K562 (cell line): ENCODE results near the gene ACAD10. TPM values are rescaled to one million over a fixed set of nuclear protein-coding genes. Genes with fewer than 3 reads are reported as not detected.
A peak's percentile ranks its signal among the peaks of the same experiment; 100 is the strongest.

Experiments used
- CBX3 ChIP-seq, 2 experiments: IDR thresholded peaks; 1 replicate in 1 of 2; 2 replicates in 1 of 2; pipeline ENCODE4 v1.6.1; 2012; ENCODE audit warnings: inconsistent platforms in 2 of 2, low read length in 2 of 2, borderline replicate concordance in 1 of 2, control low read depth in 1 of 2
- ESRRB ChIP-seq: fragments of 250-450 bp; sonication (Bioruptor Pico); IDR thresholded peaks from 2 replicates; pipeline ENCODE4 v1.5.0; 2020; ENCODE audit warnings: mild to moderate bottlenecking, moderate library complexity, borderline replicate concordance
- EWSR1 ChIP-seq: fragments of 450-650 bp; IDR thresholded peaks from 2 replicates; pipeline ENCODE4 v1.6.1; 2018; ENCODE audit warnings: borderline replicate concordance, mild to moderate bottlenecking, low read depth, moderate library complexity; ENCODE audit not compliant: partially characterized antibody
- HDAC2 ChIP-seq: fragments of 450-650 bp; IDR thresholded peaks from 2 replicates; pipeline ENCODE4 v1.6.1; 2016; ENCODE audit warnings: mild to moderate bottlenecking
- MEIS2 ChIP-seq: fragments of 450-650 bp; IDR thresholded peaks from 2 replicates; pipeline ENCODE4 v1.6.1; 2014; ENCODE audit warnings: mild to moderate bottlenecking; ENCODE audit not compliant: partially characterized antibody
- MXI1 ChIP-seq: IDR thresholded peaks from 2 replicates; pipeline ENCODE4 v1.6.1; 2011; ENCODE audit warnings: low read depth, mild to moderate bottlenecking, improper control_type of control experiment, low read length
- NBN ChIP-seq: fragments of 450-650 bp; IDR thresholded peaks from 2 replicates; pipeline ENCODE4 v1.6.1; 2016; ENCODE audit warnings: low read depth, mild to moderate bottlenecking
- NONO ChIP-seq, 2 experiments: fragments of 200-400 bp in 1 of 2; fragments of 450-650 bp in 1 of 2; formaldehyde crosslinking in 1 of 2; IDR thresholded peaks; 2 replicates each; pipeline ENCODE4 v1.6.1; 2017; ENCODE audit warnings: low read depth in 2 of 2, mild to moderate bottlenecking in 2 of 2, moderate library complexity in 2 of 2, low read length in 1 of 2
- POLR3A ChIP-seq: IDR thresholded peaks from 2 replicates; pipeline ENCODE4 v1.6.1; 2011; ENCODE audit warnings: borderline replicate concordance, mild to moderate bottlenecking, moderate library complexity; ENCODE audit not compliant: insufficient read length, insufficient read depth; ENCODE audit errors: extremely low read depth
- RBM15 ChIP-seq: fragments of 200-400 bp; formaldehyde crosslinking; IDR thresholded peaks from 2 replicates; pipeline ENCODE4 v1.6.1; 2018; ENCODE audit warnings: mild to moderate bottlenecking, low read length, moderate library complexity; ENCODE audit not compliant: insufficient read depth
- RBM25 ChIP-seq: fragments of 200-400 bp; formaldehyde crosslinking; IDR thresholded peaks from 2 replicates; pipeline ENCODE4 v1.6.1; 2018; ENCODE audit warnings: low read length, low read depth, moderate library complexity; ENCODE audit not compliant: severe bottlenecking
- SMARCE1 ChIP-seq: fragments of 450-650 bp; IDR thresholded peaks from 2 replicates; pipeline ENCODE4 v1.7.1; 2016; ENCODE audit warnings: mild to moderate bottlenecking
- ZNF436 ChIP-seq: fragments of 250-450, 450-650 bp; sonication (Bioruptor Pico); formaldehyde crosslinking; IDR thresholded peaks from 2 replicates; pipeline ENCODE4 v1.7.0; 2020; ENCODE audit warnings: mild to moderate bottlenecking
- ZNF77 ChIP-seq: fragments of 250-450 bp; sonication (Bioruptor Pico); IDR thresholded peaks from 2 replicates; pipeline ENCODE4 v1.5.0; 2020
- polyA plus RNA-seq, 8 experiments: library from polyadenylated mRNA; depleted of rRNA in 4 of 8; stranded (reverse) in 5 of 8; unstranded in 3 of 8; fragments of >200 nt; fragmentation: Nextera tagmentation in 2 of 8; fragmentation: Illumina TruSeq in 1 of 8; extraction: Ambion mirVana in 2 of 8; extraction: Trizol in 1 of 8; gene quantifications; 2 replicates each; pipeline versions ENCODE4 v1.2.1 to v1.2.3, GENCODE V29; 2011 to 2014; ENCODE audit warnings: inconsistent platforms in 1 of 8, missing spikeins in 1 of 8
- total RNA-seq, 7 experiments: library from RNA; depleted of rRNA in 6 of 7; stranded (reverse); fragments of >200 nt in 6 of 7; fragmentation: Illumina TruSeq in 2 of 7; extraction: Trizol in 2 of 7; gene quantifications; 2 replicates each; pipeline versions ENCODE4 v1.2.1 to v1.2.3, GENCODE V29; 2011 to 2021; ENCODE audit warnings: low replicate concordance in 1 of 7
- TF ChIP-seq, protein P1 (sequence below), 3 experiments: fragments of 200-800 bp in 1 of 3; sonication (Bioruptor generic) in 1 of 3; sonication (generic) in 1 of 3; formaldehyde crosslinking in 1 of 3; IDR thresholded peaks; 2 replicates each; pipeline versions ENCODE4 v1.6.1 to v1.8.0; 2016 to 2022; ENCODE audit warnings: mild to moderate bottlenecking in 2 of 3, missing compliant biosample characterization in 2 of 3, missing genetic modification characterization in 2 of 3, missing genetic modification reagents in 1 of 3
- TF ChIP-seq, protein P2 (sequence below): fragments of 450-650 bp; IDR thresholded peaks from 2 replicates; pipeline ENCODE4 v1.6.1; 2016; ENCODE audit warnings: borderline replicate concordance
- TF ChIP-seq, protein P3 (sequence below): fragments of 250-450 bp; sonication (Bioruptor Pico); IDR thresholded peaks from 2 replicates; pipeline ENCODE4 v1.9.0; 2021; ENCODE audit warnings: mild to moderate bottlenecking, inconsistent platforms
- TF ChIP-seq, protein P4 (sequence below): fragments of 450-650 bp; IDR thresholded peaks from 2 replicates; pipeline ENCODE4 v1.6.1; 2018; ENCODE audit not compliant: partially characterized antibody

Gene ACAD10
- total and polyA plus RNA-seq, 9 of the 15 experiments (the other 6 are each of a cell fraction or from before 2014, with no cell fraction given): 2.3 to 19.2 (median 12.0) TPM

DNA sequence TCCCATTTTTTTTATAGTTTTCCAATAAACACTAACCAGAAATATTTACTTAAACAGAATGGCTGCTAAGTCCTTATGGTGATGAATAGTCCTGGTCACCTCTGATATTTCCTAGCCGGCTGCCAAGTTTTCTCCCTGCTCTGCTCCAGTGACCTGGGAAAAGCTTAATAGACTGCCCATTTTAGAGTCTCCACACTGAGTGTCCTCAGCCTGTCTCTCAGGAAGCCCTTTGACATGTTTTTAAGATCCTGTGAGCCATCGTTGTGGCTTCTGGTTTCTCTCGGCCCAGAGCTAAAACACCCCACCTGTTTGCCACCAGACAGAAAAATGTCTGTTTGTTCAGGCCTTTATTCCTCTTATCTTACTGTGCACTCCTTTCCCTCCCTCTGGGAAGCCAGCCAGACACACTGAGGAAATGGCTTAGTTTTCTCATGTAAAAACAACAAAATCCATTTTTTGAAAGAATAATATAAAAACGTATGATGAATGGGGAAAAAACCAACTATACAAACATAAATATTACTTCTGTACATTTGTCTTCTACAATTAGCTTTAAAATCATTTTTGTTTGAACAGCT, 55.5 kb downstream of the ACAD10 start (continued):
- TF ChIP-seq RBM15: no peak
- no peak for TF ChIP-seq ZNF436 (CRISPR knock-in tag)
- TF ChIP-seq ESRRB: no peak
- TF ChIP-seq HDAC2: peak; percentile 61; the same call in 1 of the 2 replicates
- TF ChIP-seq, protein P1, sequence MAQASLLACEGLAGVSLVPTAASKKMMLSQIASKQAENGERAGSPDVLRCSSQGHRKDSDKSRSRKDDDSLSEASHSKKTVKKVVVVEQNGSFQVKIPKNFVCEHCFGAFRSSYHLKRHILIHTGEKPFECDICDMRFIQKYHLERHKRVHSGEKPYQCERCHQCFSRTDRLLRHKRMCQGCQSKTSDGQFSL (CRISPR knock-in tag; IDR thresholded peaks at IDR 0.05): no peak
- TF ChIP-seq, protein P1 (tag; IDR thresholded peaks at IDR 0.05): no peak
- TF ChIP-seq RBM25: no peak
- TF ChIP-seq, protein P2, sequence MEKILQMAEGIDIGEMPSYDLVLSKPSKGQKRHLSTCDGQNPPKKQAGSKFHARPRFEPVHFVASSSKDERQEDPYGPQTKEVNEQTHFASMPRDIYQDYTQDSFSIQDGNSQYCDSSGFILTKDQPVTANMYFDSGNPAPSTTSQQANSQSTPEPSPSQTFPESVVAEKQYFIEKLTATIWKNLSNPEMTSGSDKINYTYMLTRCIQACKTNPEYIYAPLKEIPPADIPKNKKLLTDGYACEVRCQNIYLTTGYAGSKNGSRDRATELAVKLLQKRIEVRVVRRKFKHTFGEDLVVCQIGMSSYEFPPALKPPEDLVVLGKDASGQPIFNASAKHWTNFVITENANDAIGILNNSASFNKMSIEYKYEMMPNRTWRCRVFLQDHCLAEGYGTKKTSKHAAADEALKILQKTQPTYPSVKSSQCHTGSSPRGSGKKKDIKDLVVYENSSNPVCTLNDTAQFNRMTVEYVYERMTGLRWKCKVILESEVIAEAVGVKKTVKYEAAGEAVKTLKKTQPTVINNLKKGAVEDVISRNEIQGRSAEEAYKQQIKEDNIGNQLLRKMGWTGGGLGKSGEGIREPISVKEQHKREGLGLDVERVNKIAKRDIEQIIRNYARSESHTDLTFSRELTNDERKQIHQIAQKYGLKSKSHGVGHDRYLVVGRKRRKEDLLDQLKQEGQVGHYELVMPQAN: no peak
- TF ChIP-seq POLR3A: no peak
- peak; percentile 64; the same call in 1 of the 2 replicates for TF ChIP-seq NBN
- TF ChIP-seq SMARCE1: peak; percentile 95
- TF ChIP-seq NONO (IDR thresholded peaks at IDR 0.05; ENCODE audit: low read depth in 2 of 2, low read length in 1 of 2): no peak
- peak; percentile 58 for TF ChIP-seq MEIS2
- TF ChIP-seq, protein P3, sequence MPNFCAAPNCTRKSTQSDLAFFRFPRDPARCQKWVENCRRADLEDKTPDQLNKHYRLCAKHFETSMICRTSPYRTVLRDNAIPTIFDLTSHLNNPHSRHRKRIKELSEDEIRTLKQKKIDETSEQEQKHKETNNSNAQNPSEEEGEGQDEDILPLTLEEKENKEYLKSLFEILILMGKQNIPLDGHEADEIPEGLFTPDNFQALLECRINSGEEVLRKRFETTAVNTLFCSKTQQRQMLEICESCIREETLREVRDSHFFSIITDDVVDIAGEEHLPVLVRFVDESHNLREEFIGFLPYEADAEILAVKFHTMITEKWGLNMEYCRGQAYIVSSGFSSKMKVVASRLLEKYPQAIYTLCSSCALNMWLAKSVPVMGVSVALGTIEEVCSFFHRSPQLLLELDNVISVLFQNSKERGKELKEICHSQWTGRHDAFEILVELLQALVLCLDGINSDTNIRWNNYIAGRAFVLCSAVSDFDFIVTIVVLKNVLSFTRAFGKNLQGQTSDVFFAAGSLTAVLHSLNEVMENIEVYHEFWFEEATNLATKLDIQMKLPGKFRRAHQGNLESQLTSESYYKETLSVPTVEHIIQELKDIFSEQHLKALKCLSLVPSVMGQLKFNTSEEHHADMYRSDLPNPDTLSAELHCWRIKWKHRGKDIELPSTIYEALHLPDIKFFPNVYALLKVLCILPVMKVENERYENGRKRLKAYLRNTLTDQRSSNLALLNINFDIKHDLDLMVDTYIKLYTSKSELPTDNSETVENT (CRISPR knock-in tag): no peak
- no peak for TF ChIP-seq MXI1
- no peak for TF ChIP-seq ZNF77 (CRISPR knock-in tag)
- TF ChIP-seq, protein P4, sequence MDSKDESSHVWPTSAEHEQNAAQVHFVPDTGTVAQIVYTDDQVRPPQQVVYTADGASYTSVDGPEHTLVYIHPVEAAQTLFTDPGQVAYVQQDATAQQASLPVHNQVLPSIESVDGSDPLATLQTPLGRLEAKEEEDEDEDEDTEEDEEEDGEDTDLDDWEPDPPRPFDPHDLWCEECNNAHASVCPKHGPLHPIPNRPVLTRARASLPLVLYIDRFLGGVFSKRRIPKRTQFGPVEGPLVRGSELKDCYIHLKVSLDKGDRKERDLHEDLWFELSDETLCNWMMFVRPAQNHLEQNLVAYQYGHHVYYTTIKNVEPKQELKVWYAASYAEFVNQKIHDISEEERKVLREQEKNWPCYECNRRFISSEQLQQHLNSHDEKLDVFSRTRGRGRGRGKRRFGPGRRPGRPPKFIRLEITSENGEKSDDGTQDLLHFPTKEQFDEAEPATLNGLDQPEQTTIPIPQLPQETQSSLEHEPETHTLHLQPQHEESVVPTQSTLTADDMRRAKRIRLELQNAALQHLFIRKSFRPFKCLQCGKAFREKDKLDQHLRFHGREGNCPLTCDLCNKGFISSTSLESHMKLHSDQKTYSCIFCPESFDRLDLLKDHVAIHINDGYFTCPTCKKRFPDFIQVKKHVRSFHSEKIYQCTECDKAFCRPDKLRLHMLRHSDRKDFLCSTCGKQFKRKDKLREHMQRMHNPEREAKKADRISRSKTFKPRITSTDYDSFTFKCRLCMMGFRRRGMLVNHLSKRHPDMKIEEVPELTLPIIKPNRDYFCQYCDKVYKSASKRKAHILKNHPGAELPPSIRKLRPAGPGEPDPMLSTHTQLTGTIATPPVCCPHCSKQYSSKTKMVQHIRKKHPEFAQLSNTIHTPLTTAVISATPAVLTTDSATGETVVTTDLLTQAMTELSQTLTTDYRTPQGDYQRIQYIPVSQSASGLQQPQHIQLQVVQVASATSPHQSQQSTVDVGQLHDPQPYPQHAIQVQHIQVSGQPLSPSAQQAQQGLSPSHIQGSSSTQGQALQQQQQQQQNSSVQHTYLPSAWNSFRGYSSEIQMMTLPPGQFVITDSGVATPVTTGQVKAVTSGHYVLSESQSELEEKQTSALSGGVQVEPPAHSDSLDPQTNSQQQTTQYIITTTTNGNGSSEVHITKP: peak; percentile 83
- TF ChIP-seq CBX3 (IDR thresholded peaks at IDR 0.05; ENCODE audit: borderline replicate concordance in 1 of 2, low read length in 2 of 2): peak in 1 of 2 experiments; percentile 23; a peak in 1 of 3 replicates
- TF ChIP-seq EWSR1: no peak
